HL-60 (cell line): ENCODE data around the gene UCHL3.

Experiments
- DNase-seq, 2 experiments: peaks; one replicate each; pipeline ENCODE4 v3.0.0-alpha.2; 2010 to 2020; ENCODE audit warnings: low read depth in 1 of 2, low spot score in 1 of 2
- H3K27ac ChIP-seq: fragments of 250-450 bp; sonication (Bioruptor Pico); replicated peaks from 2 replicates; pipeline ENCODE4 v1.5.1; 2020; ENCODE audit warnings: mild to moderate bottlenecking, moderate library complexity
- H3K27me3 ChIP-seq: fragments of 250-450 bp; sonication (Bioruptor Pico); 2 replicates; pipeline ENCODE4 v1.5.1; 2021; ENCODE audit warnings: mild to moderate bottlenecking, moderate library complexity; ENCODE audit not compliant: insufficient read depth, poor library complexity, severe bottlenecking
- H3K4me3 ChIP-seq: replicated peaks from 2 replicates; pipeline ENCODE4 v1.5.1; 2011; ENCODE audit warnings: mild to moderate bottlenecking, control low read depth, low read length; ENCODE audit not compliant: insufficient read depth
- CTCF ChIP-seq: IDR thresholded peaks from one replicate; pipeline ENCODE4 v1.5.1; 2011; ENCODE audit warnings: low read length, control low read depth, inconsistent platforms; ENCODE audit not compliant: insufficient read depth
- GABPA ChIP-seq: IDR thresholded peaks from 2 replicates; pipeline ENCODE4 v1.6.1; 2012; ENCODE audit warnings: low read depth
- POLR2AphosphoS5 ChIP-seq: IDR thresholded peaks from 2 replicates; pipeline ENCODE4 v1.6.1; 2012; ENCODE audit warnings: low read depth
- REST ChIP-seq: IDR thresholded peaks from 2 replicates; pipeline ENCODE4 v1.6.1; 2012; ENCODE audit warnings: low read depth; ENCODE audit not compliant: insufficient replicate concordance
- SPI1 ChIP-seq: IDR thresholded peaks from 2 replicates; pipeline ENCODE4 v1.6.1; 2012; ENCODE audit warnings: low read depth, mild to moderate bottlenecking, borderline replicate concordance

The UCHL3 gene

GRCh38 chr13:75596657-75597182, 47.1 kb downstream of the UCHL3 start:
- TF ChIP-seq REST (no peak), GABPA (no peak), SPI1 (no peak), POLR2AphosphoS5 (no peak), CTCF (no peak)
- H3K4me3 ChIP-seq: no peak overlapping the region
- no peak overlapping the region for H3K27ac ChIP-seq
- no peaks in the 10 kb centered on the region for H3K27me3 ChIP-seq
- DNase-seq: no peak

DNA sequence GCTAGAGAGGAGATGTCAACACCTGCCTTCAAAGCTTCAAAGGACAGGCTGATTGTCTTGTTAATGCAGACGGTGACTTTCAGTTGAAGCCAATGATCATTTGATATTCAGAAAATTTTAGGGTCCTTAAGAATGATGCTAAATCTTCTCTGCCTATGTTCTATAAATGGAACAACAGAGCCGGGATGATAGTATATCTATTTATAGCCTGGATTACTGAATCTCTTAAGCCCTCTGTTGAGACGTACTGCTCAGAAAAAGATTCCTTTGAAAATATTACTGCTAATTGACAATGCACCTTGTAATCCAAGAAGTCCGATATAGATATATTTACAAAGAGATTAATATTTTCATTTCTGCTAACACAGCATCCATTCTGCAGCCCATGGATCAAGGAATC, 50.8 kb downstream of the UCHL3 start:
- Histone ChIP-seq H3K27me3 (no peaks in the 10 kb centered on the region), H3K4me3 (no peak overlapping the region), H3K27ac (no peak overlapping the region)
- TF ChIP-seq REST (no peak), SPI1 (no peak), POLR2AphosphoS5 (no peak), CTCF (no peak), GABPA (no peak)
- DNase-seq: no peak

DNA sequence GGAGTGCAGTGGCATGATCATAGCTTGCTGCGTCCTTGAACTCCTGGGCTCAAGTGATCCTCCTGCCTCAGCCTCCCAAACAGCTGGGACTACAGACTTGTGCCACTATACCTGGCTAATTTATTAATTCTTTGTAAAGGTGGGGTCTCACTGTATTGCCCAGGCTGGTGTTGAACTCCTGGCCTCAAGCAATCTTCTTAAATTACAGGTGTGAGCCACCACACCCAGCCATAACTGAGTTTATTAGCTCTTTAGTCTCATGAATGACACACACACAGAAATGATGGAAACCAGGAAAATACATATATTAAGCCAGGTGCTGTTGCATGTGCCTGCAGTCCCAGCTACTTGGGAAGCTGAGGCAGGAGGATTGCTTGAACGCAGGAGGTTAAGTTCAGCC, 53.4 kb downstream of the UCHL3 start:
- H3K27me3 ChIP-seq: no peaks in the 10 kb centered on the region
- H3K27ac ChIP-seq: no peak overlapping the region
- no peak overlapping the region for H3K4me3 ChIP-seq
- TF ChIP-seq GABPA: no peak
- no peak for TF ChIP-seq POLR2AphosphoS5
- no peak for TF ChIP-seq CTCF
- TF ChIP-seq REST: no peak
- no peak for TF ChIP-seq SPI1
- DNase-seq: no peak
